K562 (cell line): ENCODE data around the gene HK2.

ENCODE experiments used
- MAX ChIP-seq: sonication (generic); formaldehyde crosslinking; IDR thresholded peaks from 2 replicates; pipeline ENCODE4 v1.9.0; 2022; ENCODE audit warnings: mild to moderate bottlenecking, missing genetic modification reagents
- NRF1 ChIP-seq, 2 experiments: fragments of 450-650 bp; IDR thresholded peaks in 1 of 2; conservative IDR thresholded peaks in 1 of 2; 2 replicates each; pipeline ENCODE4 v1.6.1; 2014; ENCODE audit warnings: mild to moderate bottlenecking in 2 of 2
- RB1 ChIP-seq: fragments of 450-650 bp; IDR thresholded peaks from 2 replicates; pipeline ENCODE4 v1.6.1; 2017; ENCODE audit warnings: low read depth, mild to moderate bottlenecking
- SP1 ChIP-seq: sonication (generic); formaldehyde crosslinking; IDR thresholded peaks from 2 replicates; pipeline ENCODE4 v1.8.1; 2022; ENCODE audit warnings: mild to moderate bottlenecking, missing genetic modification reagents
- ZFP30 ChIP-seq: fragments of 250-450 bp; sonication (Bioruptor Pico); IDR thresholded peaks from 2 replicates; pipeline ENCODE4 v1.8.0; 2022; ENCODE audit warnings: moderate library complexity, mild to moderate bottlenecking, inconsistent platforms, borderline replicate concordance
- ZNF707 ChIP-seq: fragments of 250-450 bp; sonication (Bioruptor Pico); conservative IDR thresholded peaks from 2 replicates; pipeline ENCODE4 v1.8.0; 2022; ENCODE audit warnings: inconsistent platforms, mild to moderate bottlenecking, moderate library complexity
- TF ChIP-seq, protein P1 (sequence below), 3 experiments: IDR thresholded peaks in 2 of 3; conservative IDR thresholded peaks in 1 of 3; 2 replicates each; pipeline ENCODE4 v1.5.1; 2011 to 2012; ENCODE audit warnings: low read length in 3 of 3, mild to moderate bottlenecking in 3 of 3, control low read depth in 2 of 3, improper control_type of control experiment in 1 of 3, inconsistent platforms in 1 of 3, low read depth in 1 of 3, mixed read lengths in 1 of 3, moderate library complexity in 1 of 3; ENCODE audit not compliant: insufficient read depth in 2 of 3

DNA sequence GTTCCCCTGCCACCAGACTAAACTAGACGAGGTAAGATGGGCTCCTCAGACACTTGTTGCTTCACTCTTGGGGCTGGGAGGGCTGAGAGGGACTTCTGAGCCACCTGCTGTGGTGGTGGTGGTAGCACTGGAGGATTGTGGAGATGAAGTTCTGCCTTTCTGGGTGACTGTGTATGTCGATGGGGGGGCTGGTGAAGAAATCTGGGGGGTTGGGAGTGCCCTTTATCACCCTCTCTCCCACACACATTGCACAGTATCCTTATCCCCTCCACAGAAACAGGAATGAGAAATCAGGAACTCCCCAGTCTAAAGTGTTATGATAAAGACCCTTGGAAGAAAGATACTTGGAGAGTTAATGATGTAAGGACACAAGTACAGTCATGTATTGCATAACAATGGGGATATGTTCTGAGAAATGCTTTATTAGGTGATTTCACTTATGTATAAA is 38.5 kb downstream of the HK2 start:
- TF ChIP-seq, protein P1, sequence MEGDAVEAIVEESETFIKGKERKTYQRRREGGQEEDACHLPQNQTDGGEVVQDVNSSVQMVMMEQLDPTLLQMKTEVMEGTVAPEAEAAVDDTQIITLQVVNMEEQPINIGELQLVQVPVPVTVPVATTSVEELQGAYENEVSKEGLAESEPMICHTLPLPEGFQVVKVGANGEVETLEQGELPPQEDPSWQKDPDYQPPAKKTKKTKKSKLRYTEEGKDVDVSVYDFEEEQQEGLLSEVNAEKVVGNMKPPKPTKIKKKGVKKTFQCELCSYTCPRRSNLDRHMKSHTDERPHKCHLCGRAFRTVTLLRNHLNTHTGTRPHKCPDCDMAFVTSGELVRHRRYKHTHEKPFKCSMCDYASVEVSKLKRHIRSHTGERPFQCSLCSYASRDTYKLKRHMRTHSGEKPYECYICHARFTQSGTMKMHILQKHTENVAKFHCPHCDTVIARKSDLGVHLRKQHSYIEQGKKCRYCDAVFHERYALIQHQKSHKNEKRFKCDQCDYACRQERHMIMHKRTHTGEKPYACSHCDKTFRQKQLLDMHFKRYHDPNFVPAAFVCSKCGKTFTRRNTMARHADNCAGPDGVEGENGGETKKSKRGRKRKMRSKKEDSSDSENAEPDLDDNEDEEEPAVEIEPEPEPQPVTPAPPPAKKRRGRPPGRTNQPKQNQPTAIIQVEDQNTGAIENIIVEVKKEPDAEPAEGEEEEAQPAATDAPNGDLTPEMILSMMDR (IDR thresholded peaks at IDR 0.05 in 2 of 3, conservative IDR thresholded peaks at IDR 0.05 in 1 of 3; ENCODE audit: insufficient read depth in 2 of 3, low read depth in 1 of 3, low read length in 3 of 3) = no peak
- no peak for TF ChIP-seq SP1 (CRISPR knock-in tag)
- TF ChIP-seq RB1 = no peak
- no peak for TF ChIP-seq MAX (CRISPR knock-in tag)
- TF ChIP-seq ZNF707 (CRISPR knock-in tag) = no peak
- TF ChIP-seq ZFP30 = no peak
- TF ChIP-seq NRF1 (conservative IDR thresholded peaks at IDR 0.05 in 1 of 2, IDR thresholded peaks at IDR 0.05 in 1 of 2) = no peak
